ENCODE data around the gene ATP9A.

- TF ChIP-seq POLR2AphosphoS5 (IDR thresholded peaks at IDR 0.05; ENCODE audit: borderline replicate concordance, low read depth, low read length) (no peak), EZH2 (IDR thresholded peaks at IDR 0.05) (no peak), FOXP2 (optimal IDR thresholded peaks at IDR 0.05; ENCODE audit: control extremely low read depth, extremely low read length, insufficient read depth) (no peak)
Observed at GRCh38 chr20:51565298-51566144, 202.7 kb downstream of the ATP9A start.

Measured in SK-N-MC (cell line).